Fibroblast of skin of right biceps (primary cell): ENCODE results near the gene TMEM97.
"Not testable (repeated sequence)": the region's sequence is repeated elsewhere in the genome, so short reads cannot be mapped to it uniquely, and the experiment has no call there.

ENCODE experiments used
- DNase-seq: peaks from one replicate; pipeline ENCODE4 v3.0.0-alpha.2; 2013

The TMEM97 gene

DNA sequence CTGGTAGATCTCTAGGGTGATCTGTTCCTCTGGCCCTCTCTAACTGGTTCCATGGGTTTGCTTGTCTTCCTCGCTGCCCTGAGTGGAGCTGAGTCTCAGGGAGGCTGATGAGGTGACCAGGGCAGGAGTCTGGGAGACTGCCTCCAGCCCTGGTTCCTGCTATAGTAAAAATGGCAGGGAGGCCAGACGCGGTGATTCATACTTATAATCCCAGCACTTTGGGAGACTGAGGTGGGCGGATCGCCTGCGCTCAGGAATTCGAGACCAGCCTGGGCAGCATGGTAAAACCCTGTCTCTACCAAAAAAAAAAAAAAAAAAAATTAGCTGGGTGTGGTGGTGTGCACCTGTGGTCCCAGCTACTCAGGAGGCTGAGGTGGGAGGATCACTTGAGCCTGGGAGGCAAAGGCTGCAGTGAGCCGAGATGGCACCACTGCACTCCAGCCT is 19.8 kb downstream of the TMEM97 start:
- not testable (repeated sequence) for DNase-seq

DNA sequence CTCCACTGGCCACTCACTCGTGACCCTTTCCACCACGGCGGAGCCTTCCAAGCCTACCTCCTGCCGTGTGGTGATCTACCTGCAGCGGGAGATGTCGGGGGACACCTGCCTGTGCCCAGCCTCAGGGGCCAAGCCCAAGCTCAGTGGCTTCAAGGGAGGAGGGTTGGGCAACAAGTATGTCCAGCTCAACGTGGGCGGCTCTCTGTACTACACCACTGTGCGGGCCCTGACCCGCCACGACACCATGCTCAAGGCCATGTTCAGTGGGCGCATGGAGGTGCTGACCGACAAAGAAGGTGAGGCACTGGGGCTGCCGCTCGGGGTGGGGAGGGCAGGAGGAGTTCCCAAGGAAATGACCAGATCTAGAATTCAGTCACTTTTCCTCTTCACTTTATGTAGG is 20.4 kb downstream of the TMEM97 start:
- no peak for DNase-seq

DNA sequence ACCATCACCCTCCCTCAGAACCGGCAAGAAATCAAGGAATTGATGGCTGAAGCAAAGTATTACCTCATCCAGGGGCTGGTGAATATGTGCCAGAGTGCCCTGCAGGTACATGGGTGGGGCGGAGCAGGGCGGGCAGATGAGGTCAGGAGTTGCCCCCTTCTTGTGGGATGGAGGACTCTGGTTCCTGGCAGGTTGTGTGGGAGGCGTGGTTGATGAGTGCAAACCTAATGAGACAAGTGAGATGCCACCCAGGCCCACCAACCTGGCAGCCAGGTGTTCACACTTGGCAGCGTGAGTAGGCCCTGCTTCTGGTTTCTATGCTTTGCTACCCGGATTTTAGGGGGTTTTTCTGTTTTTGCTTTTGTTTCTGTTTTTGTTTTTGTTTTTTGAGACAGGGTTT is 21.4 kb downstream of the TMEM97 start:
- DNase-seq: no peak

DNA sequence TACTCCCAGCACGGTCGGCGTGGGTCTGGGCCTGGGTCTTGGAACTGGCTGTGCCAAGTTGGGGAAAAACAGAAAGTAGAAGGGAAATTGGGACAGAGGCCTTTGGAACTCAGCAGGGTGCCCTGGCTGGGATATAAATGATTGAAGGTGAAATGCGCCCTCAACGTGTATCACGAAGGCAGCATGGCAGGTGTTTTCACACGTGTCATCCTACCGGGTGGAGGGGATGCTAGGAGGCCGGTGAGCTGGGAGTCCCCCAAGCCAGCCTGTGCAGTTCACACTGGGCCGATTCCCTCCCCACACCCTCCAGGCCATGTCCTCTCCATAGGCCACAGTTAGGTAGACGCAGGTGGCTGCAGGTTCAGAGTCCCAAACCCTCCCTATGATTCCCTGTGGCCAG is 22.5 kb downstream of the TMEM97 start:
- no peak for DNase-seq

DNA sequence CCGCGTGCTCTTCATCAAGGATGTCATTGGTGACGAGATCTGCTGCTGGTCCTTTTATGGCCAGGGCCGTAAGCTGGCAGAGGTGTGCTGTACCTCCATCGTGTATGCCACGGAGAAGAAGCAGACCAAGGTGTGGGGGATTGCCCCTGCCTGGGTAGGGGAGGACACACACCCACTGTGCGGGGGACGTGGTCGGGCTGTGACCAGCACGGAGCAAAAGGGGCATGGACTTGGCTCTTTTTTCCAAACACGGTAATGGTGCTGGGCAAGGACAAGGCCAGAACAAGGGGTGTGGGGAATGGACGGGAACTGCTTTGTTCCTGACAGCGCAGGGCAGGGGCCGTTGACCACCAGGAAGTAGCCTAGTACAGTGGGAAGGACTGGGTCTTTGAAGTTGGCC is 23.3 kb downstream of the TMEM97 start:
- DNase-seq: no peak

DNA sequence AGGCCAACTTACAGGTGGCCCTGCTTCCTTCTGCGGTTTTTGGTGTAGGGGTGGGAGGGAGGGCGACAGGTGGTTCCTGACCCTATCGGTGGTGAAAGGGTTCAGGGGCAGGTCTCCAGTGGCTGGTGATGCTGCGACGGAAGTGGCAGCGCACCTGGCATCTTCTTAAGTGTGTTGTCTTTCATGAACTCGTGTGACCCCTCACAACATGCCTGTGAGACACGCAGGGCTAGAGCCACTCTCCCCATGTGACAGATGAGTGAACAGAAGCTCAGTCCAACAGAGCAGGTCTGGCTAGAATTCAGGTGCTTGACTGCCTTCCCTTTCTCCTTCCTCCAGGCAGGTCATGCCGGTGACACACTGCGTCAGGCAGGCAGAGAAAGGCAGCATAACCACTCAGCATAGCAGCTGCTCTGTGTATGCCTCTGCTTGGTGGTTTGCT is 24.5 kb downstream of the TMEM97 start:
- DNase-seq: no peak

DNA sequence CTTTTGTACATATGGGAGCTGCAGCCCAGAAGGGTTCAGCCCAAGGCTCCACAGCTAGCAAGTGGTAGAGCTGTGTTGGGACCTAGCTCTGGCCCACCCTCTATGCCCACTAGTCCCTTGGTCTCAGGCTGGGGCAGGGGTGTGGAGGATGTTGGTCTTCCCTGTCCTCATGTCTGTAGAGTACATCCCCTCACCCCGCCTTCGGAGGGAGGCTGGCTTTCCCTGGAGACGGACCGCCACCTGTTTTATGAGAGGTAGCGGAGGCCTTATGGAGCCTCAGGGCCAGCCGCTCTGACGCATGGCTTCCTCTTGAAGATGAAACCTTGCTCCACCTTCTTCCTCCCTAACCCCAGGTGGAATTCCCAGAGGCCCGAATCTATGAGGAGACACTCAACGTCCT is 25.0 kb downstream of the TMEM97 start:
- DNase-seq: no peak

DNA sequence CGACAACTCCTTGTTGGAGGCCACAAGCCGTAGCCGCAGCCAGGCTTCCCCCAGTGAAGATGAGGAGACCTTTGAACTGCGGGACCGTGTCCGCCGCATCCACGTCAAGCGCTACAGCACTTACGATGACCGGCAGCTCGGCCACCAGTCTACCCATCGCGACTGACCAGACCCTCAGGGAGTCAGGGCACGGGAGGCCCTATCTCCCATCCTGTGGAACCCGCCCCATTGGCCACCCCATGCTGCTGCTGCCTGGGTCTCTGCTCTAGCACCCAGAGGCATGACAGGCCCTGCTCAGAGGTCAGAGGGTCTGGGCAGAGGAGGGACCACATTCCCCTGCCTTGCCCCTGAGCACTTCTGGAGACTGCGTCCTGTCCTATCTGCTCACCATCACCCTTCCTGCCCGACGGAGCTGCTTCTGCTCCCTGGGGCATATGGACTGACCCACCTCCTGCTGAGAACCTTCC is 25.5 kb downstream of the TMEM97 start:
- no peak for DNase-seq

DNA sequence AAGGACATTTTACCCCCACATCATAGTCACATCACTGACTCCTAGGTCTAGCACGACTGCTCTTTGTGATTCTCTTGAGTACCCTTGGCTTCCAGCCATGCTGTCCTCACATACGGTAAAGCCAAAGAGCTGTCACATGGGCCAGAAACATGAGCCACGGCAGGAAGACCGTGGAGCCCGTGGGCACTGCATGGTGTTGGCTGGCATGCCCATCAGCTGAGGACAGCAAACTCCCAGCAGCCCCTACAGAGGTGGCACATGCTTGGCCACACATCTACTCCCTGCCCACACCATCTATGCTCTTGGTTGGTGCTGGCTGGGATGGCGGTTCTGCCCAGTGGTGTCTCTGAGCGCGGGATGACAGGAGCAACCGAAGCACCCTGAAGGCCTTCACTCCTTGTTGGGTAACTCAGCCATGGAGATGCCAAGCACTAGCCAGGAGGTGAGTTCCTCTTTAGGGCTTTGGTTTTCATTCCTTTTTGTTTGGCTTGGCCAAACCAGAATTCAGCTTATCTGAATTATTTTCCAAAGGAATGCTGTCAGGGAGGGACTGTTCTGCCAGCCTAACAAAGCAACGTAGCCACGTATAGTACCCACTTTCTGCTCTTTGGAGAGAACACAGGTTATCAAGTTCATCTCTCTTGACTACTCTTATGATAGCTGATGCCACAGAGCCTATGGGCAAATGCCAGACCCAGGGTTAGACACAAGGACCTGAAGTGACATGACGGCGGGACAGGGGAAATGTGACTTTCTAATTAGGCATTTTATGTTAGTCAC is 26.6 kb downstream of the TMEM97 start:
- DNase-seq: no peak

DNA sequence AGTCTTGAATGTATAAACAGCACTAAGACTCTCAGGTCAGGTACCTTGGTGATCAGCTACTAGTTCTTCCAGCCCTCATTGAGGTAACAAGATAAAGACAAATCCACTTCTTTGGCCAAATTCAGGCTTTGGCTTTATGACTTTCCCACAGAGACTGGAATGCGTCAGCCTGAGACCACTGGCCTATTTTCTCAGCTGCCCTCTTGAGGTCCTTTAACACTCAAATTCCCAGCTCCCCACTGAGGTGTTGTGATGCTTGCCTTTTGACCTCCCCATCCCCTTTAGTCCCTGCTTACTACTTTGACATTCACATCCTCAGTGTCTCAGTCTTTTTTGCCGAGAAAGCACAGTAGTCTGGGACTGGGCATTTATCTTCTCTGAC is 27.2 kb downstream of the TMEM97 start:
- no peak for DNase-seq

DNA sequence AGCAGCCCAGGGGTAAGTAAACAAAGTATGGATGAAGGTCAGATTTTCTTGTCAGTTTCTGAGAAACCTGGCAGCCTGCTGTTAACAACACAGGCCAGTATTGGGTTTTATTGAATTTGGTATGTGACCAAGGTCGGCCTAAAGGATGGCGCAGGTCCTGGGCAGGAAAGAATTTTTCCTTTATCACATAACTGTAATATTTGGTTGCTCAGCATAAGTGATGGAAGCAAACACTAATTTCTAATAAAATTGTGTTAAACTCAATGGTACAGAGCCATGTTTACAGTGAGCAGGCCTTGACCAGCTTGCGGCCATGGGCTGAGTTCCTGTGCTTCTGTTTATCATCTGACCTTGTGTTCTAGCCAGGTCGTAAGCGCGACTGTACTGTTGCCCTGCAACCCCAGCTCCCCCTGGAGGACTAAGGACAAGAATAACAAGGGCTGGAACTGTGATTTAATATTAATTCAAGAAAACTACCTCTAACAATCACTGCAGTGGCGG is 27.8 kb downstream of the TMEM97 start:
- DNase-seq: no peak

DNA sequence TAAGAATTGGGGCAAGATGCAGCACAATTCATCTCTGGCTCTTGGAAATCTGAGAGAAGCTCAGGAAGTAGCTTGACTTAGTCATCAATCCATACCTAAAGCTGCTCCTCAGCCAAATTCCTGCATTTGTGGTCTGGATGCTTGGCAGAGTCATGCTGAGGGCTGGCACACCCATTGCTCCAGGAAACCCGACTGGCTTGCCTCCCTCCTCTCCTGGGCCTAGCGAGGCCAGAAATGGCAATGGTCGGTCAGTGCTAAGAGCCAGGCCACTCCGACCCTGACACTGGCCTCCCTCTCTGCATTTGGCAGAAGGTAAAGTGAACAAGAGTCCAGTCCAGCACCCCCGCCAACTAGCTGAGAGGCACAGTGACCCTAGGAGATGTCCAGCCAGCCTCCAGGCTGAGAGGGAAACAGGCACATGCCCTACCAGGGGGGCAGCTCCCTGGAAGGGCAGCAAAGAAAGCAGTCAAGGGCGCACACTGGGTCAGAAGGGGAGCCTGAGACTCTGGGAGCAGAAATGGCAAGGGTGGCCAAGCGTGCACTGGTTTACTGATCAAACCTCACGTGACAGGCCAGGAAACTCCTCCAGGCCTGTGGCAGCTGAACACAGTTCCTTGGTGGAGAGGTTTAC is 28.4 kb downstream of the TMEM97 start:
- DNase-seq: peak; percentile 85

DNA sequence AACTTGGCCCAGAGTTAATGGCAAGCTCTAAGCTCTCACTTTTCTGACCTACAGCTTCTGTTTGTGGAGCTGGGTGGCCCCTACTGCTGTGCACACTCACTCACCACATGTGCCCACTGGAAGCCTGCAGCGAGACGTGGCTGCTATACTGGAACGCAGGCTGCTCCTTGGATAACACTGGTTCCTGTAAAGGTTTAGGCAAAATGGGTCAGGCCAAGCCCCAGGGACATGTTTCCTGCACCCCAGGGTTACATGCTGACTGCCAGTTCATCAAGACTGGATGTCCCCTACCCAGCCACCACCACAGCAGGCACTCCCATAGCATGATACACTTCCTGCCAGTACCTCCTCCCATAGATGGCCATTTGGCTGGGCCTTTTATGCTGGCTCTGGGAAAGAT is 30.0 kb downstream of the TMEM97 start:
- DNase-seq: no peak

DNA sequence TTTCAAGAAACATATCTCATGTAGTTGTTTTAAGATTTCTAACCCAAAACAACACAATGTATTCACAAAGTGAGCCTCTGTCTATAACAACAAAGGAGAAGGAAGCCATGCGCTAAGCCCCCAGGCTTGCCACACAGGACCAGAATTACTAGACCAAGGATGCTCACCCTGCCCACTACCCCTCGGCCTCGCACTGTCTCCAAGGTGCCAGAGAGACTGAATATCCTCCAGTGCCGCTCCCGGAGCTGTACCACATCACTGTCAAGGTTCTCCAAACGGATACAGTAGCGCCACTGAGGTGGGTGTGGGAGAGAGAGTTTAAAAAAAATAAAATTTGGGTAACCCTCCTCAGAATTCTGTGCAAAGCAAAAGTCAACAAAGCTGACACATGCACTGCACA is 31.3 kb downstream of the TMEM97 start:
- no peak for DNase-seq

DNA sequence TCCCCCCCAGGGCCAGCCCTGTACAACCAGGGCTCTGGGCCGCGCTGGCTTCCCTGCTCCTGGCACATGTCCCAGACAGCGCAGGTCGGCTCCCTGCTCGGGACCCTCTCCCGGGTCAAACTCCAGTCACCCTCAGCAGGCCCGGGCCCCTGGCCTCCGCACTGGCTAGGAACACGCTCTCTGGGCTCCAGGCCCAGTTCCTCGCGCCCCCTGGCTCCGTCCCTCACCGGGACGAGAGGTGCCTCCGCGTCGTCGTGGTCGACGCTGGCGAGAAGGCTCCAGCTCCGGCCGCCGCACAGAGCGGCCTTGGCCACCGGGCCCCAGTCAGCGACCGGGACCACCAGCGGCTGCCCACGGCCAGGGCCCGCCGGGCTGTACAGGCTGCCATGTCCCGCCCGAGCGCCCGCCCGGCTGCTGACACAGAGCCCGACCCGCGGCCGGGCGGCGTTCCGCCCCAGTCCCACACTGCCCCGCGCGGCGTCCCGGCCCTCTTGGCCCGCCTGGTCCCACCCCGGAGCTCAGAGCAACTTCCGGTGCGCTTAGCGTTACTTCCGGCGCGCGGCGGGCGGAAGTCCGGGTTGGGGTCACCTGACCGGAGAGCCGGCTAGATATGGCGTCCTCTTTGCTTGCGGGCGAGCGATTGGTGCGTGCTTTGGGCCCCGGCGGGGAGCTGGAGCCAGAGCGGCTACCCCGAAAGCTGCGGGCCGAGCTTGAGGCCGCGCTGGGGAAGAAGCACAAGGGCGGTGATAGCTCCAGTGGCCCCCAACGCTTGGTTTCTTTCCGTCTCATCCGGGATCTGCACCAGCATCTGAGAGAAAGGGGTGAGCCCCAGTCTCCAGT is 38.3 kb downstream of the TMEM97 start, which contains the start of gene POLDIP2:
Gene POLDIP2 (minus strand): TSS at position 467 of the 840 bp plus-strand sequence. CDS start 79 bp downstream, at position 388.
- DNase-seq: peak; percentile 95

DNA sequence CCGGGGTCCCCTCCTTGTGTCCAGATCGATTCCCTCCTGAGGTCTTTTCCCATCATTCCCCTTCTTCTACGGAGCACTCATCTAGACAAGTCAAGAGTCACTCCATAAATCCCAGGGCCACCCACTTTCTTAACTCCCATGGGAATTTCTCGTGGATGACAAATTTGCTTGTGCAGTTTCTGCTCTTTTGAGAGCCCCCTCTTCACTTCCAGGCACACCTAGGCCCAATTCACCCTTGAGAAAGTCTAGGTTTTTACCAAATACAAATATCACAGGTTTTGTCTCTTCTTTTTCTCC is 38.8 kb downstream of the TMEM97 start:
- DNase-seq: no peak

DNA sequence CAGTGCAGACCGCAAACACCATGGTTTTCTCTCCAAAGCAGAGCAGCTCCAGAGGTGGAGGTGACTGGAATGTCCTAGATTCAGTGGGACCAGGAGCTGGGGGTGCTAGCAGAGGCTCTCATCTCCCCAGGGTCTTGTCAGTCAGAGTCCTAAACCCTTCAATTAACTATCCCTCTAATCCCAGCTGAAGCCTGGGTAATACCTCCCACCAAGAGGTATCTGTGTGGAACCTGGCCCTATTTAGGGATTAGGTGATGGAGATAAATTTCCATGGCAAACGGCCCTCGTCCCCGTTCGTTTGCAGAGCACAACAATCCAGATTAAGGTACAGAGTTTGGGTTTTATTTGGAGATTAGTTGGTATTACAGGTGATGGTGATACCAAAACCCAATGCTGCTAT is 44.2 kb downstream of the TMEM97 start:
- no peak for DNase-seq

DNA sequence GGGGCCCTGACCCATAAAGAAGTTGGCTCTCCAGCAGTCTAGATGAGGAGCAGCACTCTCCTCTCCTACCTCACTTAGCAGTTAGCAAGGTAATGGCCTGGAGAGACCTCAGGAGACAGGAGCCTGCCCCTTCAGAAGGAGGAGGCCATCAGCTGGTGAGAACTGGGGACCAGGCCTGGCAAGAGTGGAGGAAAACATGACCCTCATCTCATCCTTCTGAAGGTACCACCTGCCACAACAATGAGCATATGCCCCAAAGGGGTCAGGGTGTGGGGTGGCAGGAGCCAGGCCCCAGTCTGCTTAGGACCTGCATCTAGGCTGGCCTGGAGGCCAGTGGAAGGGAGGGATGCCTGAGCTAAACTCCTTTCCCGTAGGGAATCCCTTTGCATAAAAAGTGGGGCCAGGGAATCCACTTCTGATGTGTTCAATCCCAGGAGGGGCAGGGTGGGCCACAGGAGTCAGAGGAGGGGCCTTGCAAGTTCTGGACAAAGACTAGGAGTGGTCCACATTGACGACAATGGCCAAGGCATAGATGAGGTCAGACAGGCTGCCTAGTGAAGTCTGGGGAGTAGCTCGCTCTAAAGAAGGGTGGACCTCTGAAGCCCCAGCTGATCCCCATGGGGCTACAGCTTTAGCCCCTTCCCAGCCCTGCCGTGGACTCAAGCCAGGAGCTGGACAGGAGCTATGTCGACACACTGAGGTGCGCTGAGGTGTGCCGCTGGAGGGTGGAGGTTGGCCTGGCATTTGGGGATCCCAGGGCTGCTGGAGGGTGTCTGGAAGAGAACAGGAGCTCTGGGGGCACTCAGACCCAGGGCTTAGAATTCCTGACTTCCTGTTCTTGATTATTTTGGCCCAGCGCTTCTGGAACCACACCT is 45.0 kb downstream of the TMEM97 start:
- no peak for DNase-seq

DNA sequence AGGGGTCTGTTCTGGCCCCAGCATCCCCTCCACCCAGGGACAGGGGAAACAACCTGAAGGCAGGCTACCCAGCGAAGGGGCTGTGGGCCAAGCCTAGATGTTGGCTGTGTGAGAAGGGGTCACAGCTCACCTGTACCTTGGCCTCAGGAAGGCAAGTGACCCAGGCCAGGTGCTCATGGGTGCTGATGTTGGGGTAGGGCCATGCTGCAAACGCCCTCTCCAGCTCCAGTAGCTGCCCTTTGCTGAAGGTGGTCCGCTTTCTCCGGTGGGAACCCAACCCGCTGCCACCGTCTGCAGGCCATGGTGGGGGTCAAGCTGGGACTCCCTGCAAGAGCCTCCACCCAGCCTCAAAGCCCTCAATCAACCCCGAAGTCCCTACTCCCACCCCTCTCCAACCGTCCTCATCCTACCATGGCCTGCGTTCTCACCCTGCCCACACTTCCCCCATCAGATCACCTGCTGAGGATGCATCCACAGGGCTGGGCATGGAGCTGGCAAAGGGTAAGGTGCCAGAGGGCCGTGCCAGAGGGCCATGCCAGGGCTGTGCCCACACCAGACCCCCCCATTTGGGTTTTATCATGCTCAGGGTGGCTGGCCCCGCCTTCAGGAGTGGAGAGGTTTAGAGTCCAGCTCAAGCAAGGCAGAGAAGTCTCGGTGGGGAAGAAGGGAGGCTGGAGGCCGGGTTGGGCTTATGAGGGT is 45.8 kb downstream of the TMEM97 start, which contains the start of gene SEBOX:
Gene SEBOX (minus strand): TSS at position 535 of the 699 bp plus-strand sequence. CDS start 48 bp downstream, at position 487.
- no peak for DNase-seq

DNA sequence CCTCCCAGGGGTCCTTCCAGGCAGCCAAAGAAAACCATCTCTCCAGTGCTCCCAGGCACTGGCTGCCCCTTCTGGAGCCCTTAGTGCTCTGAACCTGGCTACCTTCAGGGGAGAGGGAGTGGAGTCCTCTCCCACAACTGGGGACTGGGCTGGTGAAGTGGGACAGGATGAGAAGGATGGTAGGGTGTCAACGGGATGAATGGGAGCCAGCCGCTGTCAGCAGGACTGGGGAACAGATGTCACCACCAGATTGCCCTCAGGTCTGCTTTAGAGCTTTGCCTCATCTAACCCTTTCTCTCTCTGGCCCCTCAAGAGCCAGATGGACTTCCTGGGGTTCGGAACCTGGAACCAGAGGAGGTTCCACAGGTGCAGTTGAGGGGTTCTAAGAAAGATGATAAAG is 46.5 kb downstream of the TMEM97 start:
- DNase-seq: no peak

DNA sequence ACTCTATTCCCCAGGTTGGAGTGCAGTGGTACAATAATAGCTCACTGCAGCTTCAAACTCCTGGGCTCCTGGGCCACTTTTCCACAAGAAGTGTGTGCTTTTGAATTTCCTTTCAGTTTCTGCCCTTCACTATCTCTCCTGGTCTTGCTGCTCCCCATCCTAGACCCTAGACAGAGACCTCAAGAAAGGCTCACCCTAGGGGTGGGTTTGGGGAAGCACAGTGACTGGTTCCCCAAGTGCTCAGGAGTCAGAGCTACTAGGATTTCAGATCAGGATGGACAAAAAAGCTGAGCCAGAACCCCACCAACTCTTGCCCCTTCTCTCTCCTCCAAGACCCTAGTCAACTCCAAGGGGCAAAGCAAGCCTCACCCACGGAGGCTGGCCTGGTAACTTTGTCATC is 47.6 kb downstream of the TMEM97 start:
- DNase-seq: no peak
